Hepatocyte (in vitro differentiated cells): ENCODE data around the gene PRDM16. TPM values are rescaled to one million over a fixed set of nuclear protein-coding genes. Genes with fewer than 3 reads are reported as not detected.

ENCODE experiments used
- DNase-seq: peaks from one replicate; pipeline ENCODE4 v3.0.0-alpha.2; 2016; ENCODE audit warnings: low spot score
- H2AFZ ChIP-seq: fragments of 200-600 bp; sonication (generic); 2 replicates; pipeline ENCODE4 v1.6.0; 2016; ENCODE audit warnings: antibody characterized with exemption, mild to moderate bottlenecking
- H3K27ac ChIP-seq: fragments of 200-600 bp; sonication (generic); 2 replicates; pipeline ENCODE4 v1.5.1; 2016; ENCODE audit warnings: mild to moderate bottlenecking
- H3K27me3 ChIP-seq: fragments of 200-600 bp; sonication (generic); 2 replicates; pipeline ENCODE4 v1.6.1; 2016
- H3K36me3 ChIP-seq: fragments of 200-600 bp; sonication (generic); replicated peaks from 2 replicates; pipeline ENCODE4 v1.5.1; 2016; ENCODE audit warnings: low read depth; ENCODE audit not compliant: insufficient read depth
- H3K4me1 ChIP-seq: fragments of 200-600 bp; sonication (generic); 2 replicates; pipeline ENCODE4 v1.5.1; 2016; ENCODE audit warnings: mild to moderate bottlenecking, moderate library complexity; ENCODE audit not compliant: insufficient read depth
- H3K4me2 ChIP-seq: fragments of 200-600 bp; sonication (generic); 2 replicates; pipeline ENCODE4 v1.6.0; 2016
- H3K4me3 ChIP-seq: fragments of 200-600 bp; sonication (generic); 2 replicates; pipeline ENCODE4 v1.5.1; 2016; ENCODE audit warnings: mild to moderate bottlenecking
- H3K79me2 ChIP-seq: fragments of 200-600 bp; sonication (generic); 2 replicates; pipeline ENCODE4 v1.6.0; 2017; ENCODE audit warnings: mild to moderate bottlenecking
- H3K9me2 ChIP-seq: fragments of 200-600 bp; sonication (generic); replicated peaks from 2 replicates; pipeline ENCODE4 v1.6.0; 2017; ENCODE audit warnings: mild to moderate bottlenecking; ENCODE audit not compliant: insufficient read depth
- H3K9me3 ChIP-seq: fragments of 200-600 bp; sonication (generic); 2 replicates; pipeline ENCODE4 v1.5.1; 2016; ENCODE audit warnings: low read depth, mild to moderate bottlenecking
- H4K20me1 ChIP-seq: fragments of 200-600 bp; sonication (generic); 2 replicates; pipeline ENCODE4 v1.6.0; 2016; ENCODE audit warnings: mild to moderate bottlenecking; ENCODE audit not compliant: insufficient read depth, poor library complexity, severe bottlenecking
- EZH2 ChIP-seq: fragments of 200-600 bp; sonication (generic); IDR thresholded peaks from 2 replicates; pipeline ENCODE4 v1.6.1; 2016; ENCODE audit warnings: antibody characterized with exemption, mild to moderate bottlenecking, borderline replicate concordance
- EZH2phosphoT487 ChIP-seq: fragments of 200-600 bp; sonication (generic); IDR thresholded peaks from one replicate; pipeline ENCODE4 v1.6.1; 2018; ENCODE audit warnings: antibody characterized with exemption, mild to moderate bottlenecking, low read depth, moderate library complexity; ENCODE audit not compliant: unreplicated experiment, severe bottlenecking
- WGBS: methylation state at CpG from one replicate; pipeline ENCODE4 v1.1.6; 2016; ENCODE audit warnings: low lambda C conversion rate; ENCODE audit errors: missing lambda C conversion rate; 5-methylcytosine and 5-hydroxymethylcytosine counted together
- polyA plus RNA-seq: library from polyadenylated mRNA; unstranded; fragments of >200 nt; fragmentation: Nextera tagmentation; extraction: Ambion mirVana; gene quantifications from 2 replicates; pipeline ENCODE4 v1.2.1, GENCODE V29; 2016
- total RNA-seq: library from RNA; depleted of rRNA; stranded (reverse); fragments of >200 nt; gene quantifications from 2 replicates; pipeline ENCODE4 v1.2.3, GENCODE V29; 2014
- TF ChIP-seq, protein P1 (sequence below): fragments of 200-600 bp; sonication (generic); IDR thresholded peaks from 2 replicates; pipeline ENCODE4 v1.5.1; 2016; ENCODE audit warnings: antibody characterized with exemption, mild to moderate bottlenecking; ENCODE audit not compliant: poor library complexity

The PRDM16 gene
- total and polyA plus RNA-seq, 2 experiments from 2014 or later: 8.1 to 9.9 TPM

DNA sequence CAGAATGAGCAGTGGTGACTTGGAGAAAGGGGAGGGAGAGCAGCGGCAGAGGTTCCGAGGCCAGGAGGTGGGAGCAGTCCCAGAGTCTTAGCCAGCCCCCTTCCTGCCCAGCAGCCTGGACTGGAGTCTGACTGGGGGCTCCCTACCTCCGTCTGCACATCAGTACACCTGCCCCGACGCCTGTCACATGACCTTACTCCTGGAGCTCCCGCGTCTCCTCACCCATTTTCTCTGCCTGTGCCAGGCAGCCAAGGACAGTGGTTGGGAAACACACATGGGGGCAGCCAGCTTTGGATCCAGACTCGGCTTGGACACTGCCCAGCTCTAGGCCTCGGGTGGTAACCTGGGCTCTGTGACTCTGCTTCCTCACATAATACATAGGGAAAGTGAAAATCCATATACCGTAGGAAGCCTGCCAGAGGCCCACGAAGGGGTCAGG lies 30.9 kb upstream of the PRDM16 start:
- Histone ChIP-seq H3K36me3 (no peaks in the 10 kb centered on the region), H3K4me3 (no peak overlapping the region), H3K9me2 (no peaks in the 10 kb centered on the region), H3K79me2 (no peaks in the 10 kb centered on the region), H3K4me1 (no peaks in the 10 kb centered on the region), H2AFZ (no peak overlapping the region), H4K20me1 (no peaks in the 10 kb centered on the region), H3K27ac (no peak overlapping the region), H3K4me2 (no peak overlapping the region), H3K27me3 (peaks cover 11% of the 10 kb centered on the region), H3K9me3 (no peaks in the 10 kb centered on the region)
- no peak for DNase-seq
- WGBS: 85% methylated on average over 11 of the region's 11 CpGs
- TF ChIP-seq EZH2phosphoT487: no peak
- TF ChIP-seq, protein P1, sequence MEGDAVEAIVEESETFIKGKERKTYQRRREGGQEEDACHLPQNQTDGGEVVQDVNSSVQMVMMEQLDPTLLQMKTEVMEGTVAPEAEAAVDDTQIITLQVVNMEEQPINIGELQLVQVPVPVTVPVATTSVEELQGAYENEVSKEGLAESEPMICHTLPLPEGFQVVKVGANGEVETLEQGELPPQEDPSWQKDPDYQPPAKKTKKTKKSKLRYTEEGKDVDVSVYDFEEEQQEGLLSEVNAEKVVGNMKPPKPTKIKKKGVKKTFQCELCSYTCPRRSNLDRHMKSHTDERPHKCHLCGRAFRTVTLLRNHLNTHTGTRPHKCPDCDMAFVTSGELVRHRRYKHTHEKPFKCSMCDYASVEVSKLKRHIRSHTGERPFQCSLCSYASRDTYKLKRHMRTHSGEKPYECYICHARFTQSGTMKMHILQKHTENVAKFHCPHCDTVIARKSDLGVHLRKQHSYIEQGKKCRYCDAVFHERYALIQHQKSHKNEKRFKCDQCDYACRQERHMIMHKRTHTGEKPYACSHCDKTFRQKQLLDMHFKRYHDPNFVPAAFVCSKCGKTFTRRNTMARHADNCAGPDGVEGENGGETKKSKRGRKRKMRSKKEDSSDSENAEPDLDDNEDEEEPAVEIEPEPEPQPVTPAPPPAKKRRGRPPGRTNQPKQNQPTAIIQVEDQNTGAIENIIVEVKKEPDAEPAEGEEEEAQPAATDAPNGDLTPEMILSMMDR: no peak
- no peak for TF ChIP-seq EZH2

DNA sequence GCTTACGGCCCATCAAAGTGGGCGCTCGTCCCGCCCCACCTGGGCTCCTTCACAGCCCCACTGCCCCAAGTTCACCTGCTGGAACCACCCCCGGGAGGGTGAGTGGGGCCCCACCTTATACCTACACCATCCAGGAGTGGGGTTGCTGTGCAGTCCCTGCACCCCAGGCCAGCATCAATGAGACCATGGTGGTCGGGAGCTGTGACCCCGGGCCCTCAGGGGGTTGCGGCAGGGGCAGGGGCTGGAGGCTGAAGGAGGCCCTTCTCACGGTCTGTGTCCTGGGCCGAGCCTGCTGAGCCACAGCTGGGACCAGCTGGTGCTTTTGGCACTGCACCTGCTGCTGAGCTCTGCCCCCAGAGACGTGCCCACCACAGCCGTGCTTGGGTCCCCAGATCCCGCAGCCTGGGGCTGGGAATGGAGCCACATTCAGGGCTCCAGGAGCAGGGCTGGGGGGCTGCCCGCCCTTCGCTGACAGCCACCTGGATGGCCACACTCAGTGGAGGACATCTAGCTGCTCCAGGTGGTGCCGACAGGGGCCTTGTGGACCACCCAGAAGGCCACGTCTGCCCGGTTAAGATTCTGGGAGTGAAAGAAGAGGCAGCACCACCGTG lies 30.3 kb upstream of the PRDM16 start:
- DNase-seq: no peak
- H3K79me2 ChIP-seq: no peaks in the 10 kb centered on the region
- H3K27ac ChIP-seq: no peak overlapping the region
- H3K4me1 ChIP-seq: no peaks in the 10 kb centered on the region
- no peaks in the 10 kb centered on the region for H3K36me3 ChIP-seq
- WGBS: 85% methylated on average over 19 of the region's 19 CpGs
- no peaks in the 10 kb centered on the region for H3K9me2 ChIP-seq
- H3K4me2 ChIP-seq: no peak overlapping the region
- TF ChIP-seq EZH2phosphoT487: no peak
- TF ChIP-seq EZH2: no peak
- TF ChIP-seq, protein P1: no peak
- no peak overlapping the region for H2AFZ ChIP-seq
- H4K20me1 ChIP-seq: no peaks in the 10 kb centered on the region
- H3K27me3 ChIP-seq: peaks cover 11% of the 10 kb centered on the region
- no peaks in the 10 kb centered on the region for H3K9me3 ChIP-seq
- H3K4me3 ChIP-seq: no peak overlapping the region

- Histone ChIP-seq H3K27me3 (peaks cover 11% of the 10 kb centered on the region), H3K9me3 (no peaks in the 10 kb centered on the region), H3K4me3 (no peak overlapping the region), H3K9me2 (no peaks in the 10 kb centered on the region), H3K4me1 (no peaks in the 10 kb centered on the region), H2AFZ (no peak overlapping the region), H3K36me3 (no peaks in the 10 kb centered on the region), H3K79me2 (no peaks in the 10 kb centered on the region), H4K20me1 (no peaks in the 10 kb centered on the region), H3K4me2 (no peak overlapping the region), H3K27ac (no peak overlapping the region)
- no peak for DNase-seq
- WGBS: 87% methylated on average over 7 of the region's 7 CpGs
- TF ChIP-seq, protein P1: no peak
- no peak for TF ChIP-seq EZH2phosphoT487
- no peak for TF ChIP-seq EZH2
Observed at GRCh38 chr1:3040004-3040403, 29.0 kb upstream of the PRDM16 start.
